COR-L47 (cell line): Measurements from ENCODE around the gene ATP2C1.

Experiments
- DNase-seq: peaks from one replicate; lab custom pipeline; 2025; lab: John Stamatoyannopoulos, UW

The ATP2C1 gene

GRCh38 chr3:131047582-131047981 is 153.7 kb downstream of the ATP2C1 start:
- no peak for DNase-seq

DNA sequence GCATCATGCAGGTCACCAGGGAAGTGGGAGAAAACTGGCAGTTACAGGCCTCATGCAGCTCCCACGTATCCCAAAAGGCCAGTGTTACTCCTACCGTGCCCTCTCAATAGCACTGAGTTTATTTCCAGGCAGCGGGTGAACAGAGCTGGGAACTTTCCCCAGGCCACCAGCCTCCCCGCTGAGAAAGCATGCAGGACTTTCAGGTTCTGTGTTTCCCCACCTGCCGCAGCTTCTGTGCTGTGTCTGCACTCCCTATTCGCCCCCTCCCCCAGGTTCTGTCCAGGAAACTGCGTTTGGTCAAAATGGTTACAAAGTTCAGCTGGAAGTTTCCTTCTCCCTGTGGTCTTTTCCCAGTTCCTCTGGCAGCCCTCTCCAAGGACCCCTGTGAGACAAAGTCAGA is 154.1 kb downstream of the ATP2C1 start:
- DNase-seq = no peak

DNA sequence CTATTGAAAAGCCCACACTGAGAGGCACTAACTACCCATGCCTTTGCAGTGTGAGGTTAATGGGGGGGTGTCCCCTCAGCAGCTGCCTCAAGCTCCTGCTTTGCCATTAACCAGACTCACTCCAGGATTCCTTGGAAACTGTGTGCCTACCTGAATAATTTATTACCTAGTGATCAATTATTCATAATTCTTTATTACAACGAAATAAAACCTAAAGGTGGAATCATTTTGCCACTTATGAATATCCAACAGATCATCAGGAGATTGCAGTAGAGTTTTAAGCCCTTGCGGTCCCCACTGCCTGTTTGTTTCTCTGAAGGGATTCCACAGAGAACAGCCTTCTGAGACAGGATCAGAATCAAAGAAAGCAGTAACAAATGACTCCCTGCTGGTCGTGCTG is 156.1 kb downstream of the ATP2C1 start:
- peak; percentile 27 for DNase-seq

- DNase-seq = peak; percentile 22
Observed at GRCh38 chr3:131053043-131053859, 159.4 kb downstream of the ATP2C1 start.
